ENCODE results near the gene TINAGL1. TPM values are rescaled to one million over a fixed set of nuclear protein-coding genes. Genes with fewer than 3 reads are reported as not detected.

Gene TINAGL1
- total RNA-seq, 1 experiment from 2014 or later = 628 TPM

- no peak for DNase-seq (ENCODE audit: low spot score)
Observed at GRCh38 chr1:31605908-31606427, 29.7 kb downstream of the TINAGL1 start.

DNA sequence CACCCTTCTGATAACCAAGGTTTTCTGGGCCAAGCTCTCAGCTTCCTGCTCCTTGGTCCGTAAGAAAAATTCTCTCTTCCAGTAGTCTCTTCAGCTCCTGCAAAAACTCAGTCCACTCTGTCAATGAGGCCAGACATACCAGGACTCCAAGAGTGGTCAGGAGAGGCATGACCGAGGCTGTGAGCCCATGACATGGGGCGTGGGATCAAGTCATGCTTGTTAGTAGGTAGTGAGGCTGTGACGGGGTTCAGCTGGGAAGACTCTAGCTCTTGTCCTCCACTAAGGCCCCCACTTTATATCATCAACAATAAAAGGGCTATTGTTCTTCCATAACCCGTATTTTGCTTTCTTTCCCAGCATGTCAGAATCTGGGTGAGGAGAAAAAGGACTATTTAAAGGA, 31.0 kb downstream of the TINAGL1 start:
- DNase-seq (ENCODE audit: low spot score) = no peak

DNA sequence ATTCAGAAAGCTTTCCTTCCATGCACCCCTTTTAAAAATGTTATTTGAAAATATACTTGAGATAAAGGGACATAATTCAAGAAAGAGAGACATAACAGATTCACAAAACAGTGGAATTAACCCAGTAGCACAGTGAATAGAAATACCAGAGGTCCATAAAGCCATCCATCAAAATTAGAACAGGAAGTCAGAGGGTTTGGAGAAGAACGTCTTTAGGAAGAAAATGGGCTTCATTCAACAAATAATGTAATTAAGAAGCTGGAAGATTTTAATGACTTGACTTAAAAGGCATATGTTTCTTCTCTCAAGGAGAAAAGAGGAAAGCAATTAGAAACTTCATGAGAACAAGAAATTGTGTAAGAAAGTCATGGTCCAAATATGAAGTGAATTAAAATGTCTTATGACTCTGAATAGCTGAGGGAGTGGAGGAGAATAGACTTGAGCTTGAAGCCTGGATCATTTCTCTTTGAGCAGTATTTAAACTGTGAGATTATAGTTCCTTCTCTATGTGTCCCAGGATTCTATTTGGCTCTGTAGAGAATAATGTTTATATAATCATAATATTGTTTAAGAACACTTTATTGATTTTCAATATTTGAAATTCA, 33.3 kb downstream of the TINAGL1 start:
- DNase-seq (ENCODE audit: low spot score) = no peak

DNA sequence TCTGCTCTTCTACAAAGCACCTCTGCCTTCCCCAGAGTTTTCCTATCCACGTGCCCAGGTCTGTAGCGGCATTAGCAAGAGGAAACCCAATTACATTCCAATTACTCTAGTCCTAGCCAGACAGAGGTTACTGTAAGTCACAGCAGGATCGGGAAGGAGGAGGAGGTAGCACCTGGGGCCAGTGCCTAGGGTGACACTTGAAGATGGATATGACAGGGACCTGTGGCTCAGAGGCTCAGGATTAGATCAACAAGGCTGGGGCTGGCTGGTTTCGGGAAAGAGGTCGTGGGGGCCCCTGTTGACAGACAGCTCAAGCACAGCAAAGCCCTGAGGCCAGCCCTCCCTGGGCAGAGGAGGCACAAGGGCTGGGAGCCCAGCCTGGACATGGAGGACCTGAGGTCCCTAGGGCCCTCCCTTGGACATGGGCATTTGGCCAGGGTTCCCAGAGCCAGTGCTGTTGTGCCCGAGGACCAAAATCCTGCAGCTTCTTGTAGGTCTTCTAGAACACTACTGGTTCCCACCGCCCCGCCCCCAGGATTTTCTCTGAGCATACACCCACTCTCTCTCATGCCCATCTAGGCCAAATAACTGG, 38.2 kb downstream of the TINAGL1 start:
- no peak for DNase-seq (ENCODE audit: low spot score)

- no peak for DNase-seq (ENCODE audit: low spot score)
Observed at GRCh38 chr1:31615414-31615813, 39.1 kb downstream of the TINAGL1 start.

DNA sequence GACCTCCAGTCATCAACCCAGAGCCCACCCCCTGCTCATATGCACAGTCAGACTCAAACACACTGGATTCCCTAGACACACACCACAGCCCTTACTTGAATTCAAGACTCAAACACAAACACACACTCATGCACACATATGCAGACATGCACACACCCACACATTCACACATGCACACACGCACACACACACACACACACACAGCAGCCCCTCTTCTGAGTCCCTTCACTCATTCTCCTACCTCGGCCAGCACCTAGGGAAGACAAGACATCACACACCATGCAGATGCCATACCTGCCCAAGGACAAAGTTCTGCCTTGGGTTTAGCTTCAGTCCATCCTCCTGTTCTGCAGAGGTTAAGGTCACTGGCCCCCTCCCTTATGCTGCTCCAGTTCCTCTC, 39.6 kb downstream of the TINAGL1 start:
- DNase-seq (ENCODE audit: low spot score) = no peak

DNA sequence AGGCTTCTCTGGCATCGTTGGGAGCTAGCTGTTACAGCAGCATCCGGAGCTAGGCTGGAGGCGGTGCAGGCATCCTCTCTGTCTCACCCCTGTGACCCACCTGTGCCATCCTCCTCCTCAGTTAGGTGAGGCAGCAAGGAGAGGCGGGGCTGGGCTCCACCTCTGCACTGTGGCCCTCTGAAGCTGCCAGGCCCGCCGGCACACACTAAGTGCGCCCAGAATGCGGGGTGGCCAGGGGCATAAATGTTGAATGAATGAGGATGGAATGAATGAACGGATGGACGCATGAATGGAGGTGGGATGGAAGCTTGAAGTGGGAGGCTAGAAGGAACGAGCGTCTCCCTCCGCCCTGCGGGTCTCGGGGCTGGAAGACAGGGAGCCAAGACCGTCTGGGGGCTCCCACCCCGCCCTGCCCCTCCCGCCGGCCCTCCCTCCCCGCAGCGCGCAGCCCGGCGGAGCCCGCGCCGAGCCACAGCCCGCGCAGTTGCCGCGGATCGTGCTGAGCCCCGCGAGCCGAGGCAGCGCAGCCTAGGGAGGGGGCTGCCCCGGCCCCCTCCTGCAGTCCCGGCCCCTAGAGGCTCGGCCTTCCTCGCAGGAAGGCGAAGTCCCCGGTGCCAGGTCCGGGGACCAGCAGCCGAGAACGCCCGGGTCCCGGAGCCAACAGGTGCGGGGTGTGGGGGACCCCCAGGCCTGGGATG, 41.1 kb downstream of the TINAGL1 start, which contains the start of gene HCRTR1:
HCRTR1 (plus strand) TSS at position 472 of the 698 bp plus-strand sequence. CDS start 1,504 bp downstream, outside the sequence.
- DNase-seq (ENCODE audit: low spot score) = no peak

DNA sequence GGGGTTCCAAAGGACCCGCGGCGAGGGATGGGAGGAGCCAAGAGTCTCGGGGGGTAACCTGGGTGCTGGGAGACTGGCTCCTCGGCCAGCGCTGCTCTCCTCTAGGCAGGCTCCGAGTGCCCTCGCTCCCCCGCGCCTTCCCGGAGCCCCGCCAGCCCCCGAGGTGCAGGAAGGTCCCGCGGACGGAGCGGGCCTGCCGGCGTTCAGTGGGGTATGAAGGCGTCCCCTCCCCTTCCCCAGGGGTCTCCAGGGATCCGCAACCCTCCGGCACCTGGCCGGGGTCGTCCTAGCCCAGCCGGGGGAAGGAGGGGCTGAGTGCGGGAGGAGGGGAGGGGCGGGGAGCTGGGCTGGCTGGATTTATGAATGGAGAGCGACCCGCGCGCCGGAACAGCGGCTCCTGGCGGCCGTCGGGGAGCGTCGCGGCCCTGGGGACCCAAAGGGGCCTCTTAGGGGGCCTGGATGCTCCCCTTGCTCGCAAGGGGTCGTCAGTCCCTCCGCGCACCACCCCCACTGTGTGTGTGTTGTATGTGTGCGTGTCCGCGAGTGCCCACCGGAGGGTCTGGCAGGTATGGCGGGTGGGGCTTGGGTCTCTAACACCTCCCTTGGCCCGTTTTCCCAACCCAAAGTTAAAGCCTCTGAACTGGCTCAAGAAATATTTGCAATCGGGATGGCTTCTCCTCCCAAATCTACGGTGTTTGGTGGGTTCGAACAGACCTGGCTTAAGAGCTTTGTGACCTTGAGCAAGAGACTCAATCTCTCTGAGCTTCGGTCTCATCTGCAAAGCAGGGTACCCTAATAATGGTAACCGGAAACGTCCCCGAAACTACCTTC, 41.8 kb downstream of the TINAGL1 start:
- DNase-seq (ENCODE audit: low spot score) = peak; percentile 33

GRCh38 chr1:31618916-31619846, 42.9 kb downstream of the TINAGL1 start:
- DNase-seq (ENCODE audit: low spot score) = no peak

DNA sequence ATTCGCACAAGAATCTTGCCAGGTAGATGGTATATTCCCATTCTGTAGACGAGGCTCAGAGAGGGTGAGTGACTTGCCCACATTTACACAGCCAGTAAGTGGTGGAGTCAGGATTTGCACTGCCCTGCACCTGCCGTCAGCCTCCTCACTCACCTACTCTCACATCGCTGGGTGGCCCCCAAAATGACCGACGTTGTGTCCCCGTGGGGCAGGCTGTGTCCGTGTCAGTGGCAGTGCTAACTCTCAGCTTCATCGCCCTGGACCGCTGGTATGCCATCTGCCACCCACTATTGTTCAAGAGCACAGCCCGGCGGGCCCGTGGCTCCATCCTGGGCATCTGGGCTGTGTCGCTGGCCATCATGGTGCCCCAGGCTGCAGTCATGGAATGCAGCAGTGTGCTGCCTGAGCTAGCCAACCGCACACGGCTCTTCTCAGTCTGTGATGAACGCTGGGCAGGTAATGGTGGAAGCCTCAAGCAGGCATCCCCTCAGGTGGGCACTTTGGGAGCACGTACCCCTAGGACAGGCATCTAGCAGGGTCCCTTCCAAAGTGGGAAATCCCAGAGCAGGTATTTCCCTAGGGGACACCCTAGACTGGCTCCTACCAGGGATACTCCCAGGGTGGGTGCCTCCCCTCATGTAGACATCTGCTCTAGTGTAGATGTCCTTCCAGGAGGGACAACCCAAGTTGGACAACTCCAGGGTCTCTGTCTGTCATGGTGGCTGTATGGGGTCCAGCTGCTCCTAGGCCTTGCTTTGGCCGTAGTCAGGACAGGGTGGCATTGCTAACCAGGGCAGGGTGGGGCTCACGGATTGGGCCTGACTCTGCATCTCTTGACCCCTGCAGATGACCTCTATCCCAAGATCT, 44.5 kb downstream of the TINAGL1 start:
- no peak for DNase-seq (ENCODE audit: low spot score)

- no peak for DNase-seq (ENCODE audit: low spot score)
Observed at GRCh38 chr1:31621498-31621820, 45.1 kb downstream of the TINAGL1 start.

- DNase-seq (ENCODE audit: low spot score) = no peak
Observed at GRCh38 chr1:31621847-31622730, 45.8 kb downstream of the TINAGL1 start.

- DNase-seq (ENCODE audit: low spot score) = no peak
Observed at GRCh38 chr1:31623365-31623764, 47.0 kb downstream of the TINAGL1 start.

DNA sequence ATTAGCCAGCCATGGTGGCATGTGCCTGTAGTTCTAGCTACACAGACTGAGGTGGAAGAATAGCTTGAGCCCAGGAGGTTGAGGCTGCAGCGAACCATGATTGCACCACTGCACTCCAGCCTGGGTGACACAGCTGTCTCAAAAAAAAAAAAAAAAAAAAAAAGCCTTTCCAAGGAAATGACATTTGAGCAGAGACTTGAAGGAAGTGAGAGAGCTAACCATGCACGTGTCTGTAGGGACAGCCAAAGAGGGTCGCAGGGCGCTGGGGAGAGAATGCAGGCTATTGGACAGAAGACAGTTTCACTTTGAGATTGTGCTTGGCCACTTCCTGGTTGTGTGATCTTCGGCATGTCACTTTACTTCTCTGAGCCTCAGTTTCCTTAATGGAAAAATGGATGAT, 48.0 kb downstream of the TINAGL1 start:
- DNase-seq (ENCODE audit: low spot score) = no peak

DNA sequence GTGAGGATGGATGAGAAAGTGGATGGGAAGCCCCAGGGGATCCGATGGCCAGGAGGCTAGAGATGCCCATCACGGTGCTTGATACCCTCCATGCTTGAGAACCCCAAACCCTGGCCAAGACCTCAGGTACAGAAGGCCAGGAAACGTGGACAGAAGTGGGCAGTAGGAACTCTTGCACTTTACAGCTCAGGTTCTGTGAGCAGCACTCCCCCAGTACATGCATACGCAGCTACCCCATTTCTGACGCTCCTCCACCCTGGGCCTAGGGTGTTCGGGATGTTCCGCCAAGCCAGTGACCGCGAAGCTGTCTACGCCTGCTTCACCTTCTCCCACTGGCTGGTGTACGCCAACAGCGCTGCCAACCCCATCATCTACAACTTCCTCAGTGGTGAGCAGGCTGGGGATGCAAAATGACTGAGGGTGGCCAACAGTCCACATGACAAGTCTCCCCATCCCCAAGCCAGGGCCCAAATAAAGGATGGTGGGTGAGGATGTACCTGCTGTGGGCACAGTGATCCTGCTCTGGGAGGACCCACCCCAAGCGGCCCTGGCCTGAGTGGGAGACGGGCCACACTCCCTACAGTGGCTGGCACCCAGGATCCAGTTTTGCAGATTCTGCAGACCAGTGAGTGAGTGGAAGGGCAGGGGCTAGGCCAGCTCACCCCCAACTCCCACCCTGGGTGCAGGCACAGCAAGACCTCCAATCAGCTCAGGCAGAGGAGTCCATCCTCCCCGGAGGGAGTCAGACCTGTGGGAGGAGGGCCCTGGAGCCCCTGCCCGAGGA, 48.6 kb downstream of the TINAGL1 start:
- no peak for DNase-seq (ENCODE audit: low spot score)

- no peak for DNase-seq (ENCODE audit: low spot score)
Observed at GRCh38 chr1:31625561-31626222, 49.4 kb downstream of the TINAGL1 start.

Data from HT-29 (cell line).